ENCODE measurements around the gene ACTR1A.
"Not testable (repeated sequence)": the region's sequence is repeated elsewhere in the genome, so short reads cannot be mapped to it uniquely, and the experiment has no call there.

ACTR1A gene

GRCh38 chr10:102502337-102503151 lies at the start of gene ACTR1A:
TSS of gene ACTR1A (minus strand) at chr10:102502712. CDS start at chr10:102502647, 65 bp downstream.
- DNase-seq (ENCODE audit: low read depth), result peak; percentile 84

- no peak for DNase-seq (ENCODE audit: low read depth)
These were observed 48.2 kb upstream of the ACTR1A start for GRCh38 chr10:102550636-102551210.

DNA sequence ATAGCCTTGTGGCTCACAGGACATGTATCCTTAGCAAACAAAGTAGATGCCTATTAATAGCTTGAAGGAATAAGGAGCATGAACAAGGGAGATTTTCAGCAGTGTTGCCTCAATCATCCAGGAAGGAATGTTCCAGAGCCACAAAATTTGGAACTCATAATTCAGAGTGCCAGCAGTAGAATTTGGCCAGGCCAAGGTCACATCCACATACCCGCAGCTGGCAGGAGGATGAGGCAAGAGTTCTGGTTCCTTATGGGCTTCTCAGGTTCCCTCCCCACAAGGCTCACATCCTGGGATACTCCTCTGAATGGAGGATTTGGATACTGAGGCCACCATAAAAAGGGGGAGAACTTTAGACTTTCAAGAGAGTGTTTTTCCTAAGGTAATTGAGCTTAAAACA lies 47.0 kb upstream of the ACTR1A start:
- no peak for DNase-seq (ENCODE audit: low read depth)

DNA sequence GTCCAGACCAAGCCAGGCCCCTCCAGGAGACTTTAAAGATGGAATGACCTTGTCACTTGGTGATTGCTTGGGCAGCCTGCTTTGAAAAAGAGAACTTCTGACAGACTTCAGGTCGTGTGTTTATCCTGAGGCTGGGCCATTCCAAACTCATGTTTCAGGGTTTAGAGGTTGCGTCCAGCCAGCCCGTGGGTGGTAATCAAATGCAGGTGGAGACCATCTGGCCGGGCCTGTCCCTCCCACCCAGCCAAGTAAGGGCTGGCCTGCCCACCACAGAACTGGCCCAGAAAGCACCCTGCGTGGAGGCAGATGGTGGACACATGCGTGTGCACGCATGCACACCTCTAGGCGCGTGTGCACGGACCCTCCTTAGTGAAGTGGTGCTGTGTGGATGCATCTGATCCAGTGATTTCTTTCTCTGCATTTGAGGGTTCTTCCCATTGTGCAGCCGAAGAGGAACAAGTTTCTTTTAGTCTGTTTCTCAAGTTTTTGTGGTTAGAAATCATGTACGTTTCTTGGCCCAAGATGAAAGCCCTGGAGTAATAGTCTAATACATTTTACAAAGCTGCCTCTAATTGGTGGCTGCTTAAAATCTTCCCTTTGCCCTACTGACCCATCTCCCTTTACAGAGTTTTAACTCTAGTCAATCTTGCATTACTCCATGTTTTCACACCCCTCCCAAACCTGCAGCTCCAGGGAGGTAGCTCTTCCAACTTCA lies 44.3 kb upstream of the ACTR1A start:
- no peak for DNase-seq (ENCODE audit: low read depth)

- no peak for DNase-seq (ENCODE audit: low read depth)
These were observed 43.5 kb upstream of the ACTR1A start for GRCh38 chr10:102545997-102546396.

DNA sequence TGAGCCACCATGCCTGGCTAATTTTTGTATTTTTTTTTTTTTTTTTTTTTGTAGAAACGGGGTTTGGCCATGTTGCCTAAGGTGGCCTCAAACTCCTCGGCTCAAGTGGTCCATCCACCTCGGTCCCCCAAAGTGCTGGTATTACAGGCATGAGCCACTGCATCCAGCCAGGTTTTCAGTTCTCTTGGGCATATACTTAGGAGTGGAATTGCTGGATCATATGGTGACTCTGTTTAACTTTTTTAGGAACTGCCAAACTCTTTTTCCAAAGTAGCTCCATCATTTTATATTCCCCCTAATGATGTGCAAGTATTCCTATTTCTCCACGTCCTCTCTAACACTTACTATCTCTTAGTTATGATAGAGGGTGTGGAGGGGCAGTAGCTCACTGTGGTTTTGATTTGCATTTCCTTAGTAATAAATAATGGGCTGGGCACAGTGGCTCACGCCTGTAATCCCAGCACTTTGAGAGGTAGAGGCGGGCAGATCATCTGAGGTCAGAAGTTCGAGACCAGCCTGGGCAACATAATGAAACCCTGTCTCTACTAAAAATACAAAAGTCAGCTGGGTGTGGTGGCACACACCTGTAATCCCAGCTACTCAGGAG lies 42.9 kb upstream of the ACTR1A start:
- no peak for DNase-seq (ENCODE audit: low read depth)

DNA sequence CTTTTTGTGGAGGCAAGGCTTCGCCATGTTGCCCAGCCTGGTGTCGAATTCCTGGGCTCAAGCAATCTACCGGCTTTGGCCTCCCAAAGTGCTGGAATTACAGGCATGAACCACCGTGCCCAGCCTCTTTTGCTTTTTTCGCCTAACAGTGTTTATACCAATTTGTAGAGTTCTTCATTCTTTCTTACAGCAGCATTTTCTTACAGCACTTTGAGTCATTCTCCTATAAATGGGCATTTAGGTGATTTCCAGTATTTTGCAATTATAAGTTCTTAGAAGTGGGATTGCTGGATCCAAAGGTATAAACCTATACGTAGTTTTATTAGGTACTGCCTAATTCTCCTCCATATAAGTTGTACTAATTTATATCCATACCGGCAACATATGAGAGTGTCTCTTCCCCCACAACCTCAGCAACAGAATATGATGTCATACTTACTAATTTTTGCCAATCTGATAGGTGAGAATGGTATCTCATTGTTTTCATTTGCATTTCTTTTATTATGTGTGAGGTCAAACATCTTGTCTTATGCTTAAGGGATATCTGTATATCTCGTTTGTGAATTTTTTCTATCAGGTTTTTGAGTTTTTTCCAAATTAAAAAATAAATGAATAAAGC lies 40.4 kb upstream of the ACTR1A start:
- no peak for DNase-seq (ENCODE audit: low read depth)

GRCh38 chr10:102540023-102540422 lies 37.5 kb upstream of the ACTR1A start:
- no peak for DNase-seq (ENCODE audit: low read depth)

DNA sequence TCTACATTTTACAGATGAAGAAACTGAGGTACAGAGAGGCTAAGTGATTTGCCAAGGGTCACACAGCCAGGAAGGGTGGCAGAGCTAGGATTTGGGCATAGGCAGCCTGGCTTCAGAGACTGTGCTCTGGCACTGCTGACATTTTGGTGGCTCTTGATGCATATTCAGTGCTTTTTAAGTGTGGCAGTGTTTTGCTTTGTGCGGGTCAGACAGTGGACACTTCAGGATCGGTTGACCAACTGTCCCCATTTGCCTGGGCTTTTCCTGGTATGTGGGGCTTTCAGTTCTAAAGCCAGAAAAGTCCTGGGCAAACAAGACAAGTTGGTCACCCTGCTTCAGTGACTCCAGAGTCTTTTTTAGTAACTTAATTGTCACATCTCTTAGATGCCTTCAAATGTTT lies 36.3 kb upstream of the ACTR1A start:
- no peak for DNase-seq (ENCODE audit: low read depth)

DNA sequence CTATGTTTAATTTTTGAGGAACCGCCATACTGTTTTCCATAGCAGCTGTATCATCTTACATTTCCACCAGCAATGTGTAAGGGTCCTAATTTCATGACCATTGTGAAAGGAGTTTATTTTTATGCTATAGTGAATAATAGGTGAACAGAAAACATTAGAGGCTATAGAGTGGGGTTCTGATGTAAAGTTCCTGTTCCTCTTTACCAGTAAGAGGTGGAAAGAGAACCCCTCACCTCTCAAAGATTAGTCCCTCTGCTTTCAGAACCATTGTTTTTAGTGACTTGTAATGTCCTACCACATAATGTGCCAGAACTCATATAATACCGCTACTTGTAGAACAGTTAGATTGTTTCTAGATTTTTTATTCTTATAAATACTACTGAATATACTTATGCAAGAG lies 35.4 kb upstream of the ACTR1A start:
- no peak for DNase-seq (ENCODE audit: low read depth)

- DNase-seq (ENCODE audit: low read depth), result no peak
These were observed 34.9 kb upstream of the ACTR1A start for GRCh38 chr10:102537367-102537766.

DNA sequence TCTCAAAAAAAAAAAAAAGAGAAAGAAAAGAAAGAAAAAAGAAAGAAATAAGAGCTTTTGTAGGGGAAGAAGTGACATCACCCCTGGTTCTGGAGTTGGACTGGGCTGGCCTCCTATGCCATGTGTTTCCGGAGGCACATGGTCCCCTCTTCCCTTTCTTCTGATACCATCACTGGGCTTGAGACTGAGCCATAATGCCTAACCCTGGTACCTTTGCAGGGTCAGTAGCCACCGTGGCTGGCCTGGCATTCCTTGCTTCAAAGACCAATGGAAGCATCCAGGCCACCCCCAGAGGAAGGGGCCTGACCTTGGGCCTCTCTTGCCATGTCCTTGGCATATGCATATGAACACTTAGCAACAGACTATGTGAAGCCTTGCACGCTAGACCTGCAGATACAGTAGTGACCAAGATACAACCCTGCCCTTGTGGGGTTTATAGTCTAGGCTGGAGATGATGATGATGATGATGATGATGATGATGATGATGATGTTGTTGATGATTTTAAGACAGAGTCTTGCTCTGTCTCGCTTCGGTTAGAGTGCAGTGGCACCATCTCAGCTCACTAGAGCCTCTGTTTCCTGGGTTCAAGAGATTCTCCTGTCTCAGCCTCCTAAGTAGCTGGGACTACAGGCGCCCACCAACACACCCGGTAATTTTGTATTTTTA lies 33.1 kb upstream of the ACTR1A start:
- DNase-seq (ENCODE audit: low read depth), result no peak

DNA sequence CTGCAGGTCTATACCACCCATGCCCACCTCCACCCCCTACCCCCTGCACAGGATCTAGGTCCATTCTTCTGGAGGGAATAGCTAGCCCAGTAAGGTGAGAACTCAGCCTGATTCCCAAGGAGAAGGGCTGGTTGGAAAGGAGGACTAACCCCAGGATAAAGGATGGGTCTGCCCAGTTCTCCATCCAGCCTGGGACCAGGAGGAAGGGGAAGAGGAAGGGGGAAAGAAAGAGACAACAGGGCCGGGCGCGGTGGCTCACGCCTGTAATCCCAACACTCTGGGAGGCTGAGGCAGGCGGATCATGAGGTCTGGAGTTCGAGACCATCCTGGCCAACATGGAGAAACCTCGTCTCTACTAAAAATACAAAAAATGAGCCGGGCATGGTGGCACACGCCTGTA lies 32.5 kb upstream of the ACTR1A start:
- DNase-seq (ENCODE audit: low read depth), result not testable (repeated sequence)

- DNase-seq (ENCODE audit: low read depth), result no peak
These were observed 31.8 kb upstream of the ACTR1A start for GRCh38 chr10:102534333-102534732.

DNA sequence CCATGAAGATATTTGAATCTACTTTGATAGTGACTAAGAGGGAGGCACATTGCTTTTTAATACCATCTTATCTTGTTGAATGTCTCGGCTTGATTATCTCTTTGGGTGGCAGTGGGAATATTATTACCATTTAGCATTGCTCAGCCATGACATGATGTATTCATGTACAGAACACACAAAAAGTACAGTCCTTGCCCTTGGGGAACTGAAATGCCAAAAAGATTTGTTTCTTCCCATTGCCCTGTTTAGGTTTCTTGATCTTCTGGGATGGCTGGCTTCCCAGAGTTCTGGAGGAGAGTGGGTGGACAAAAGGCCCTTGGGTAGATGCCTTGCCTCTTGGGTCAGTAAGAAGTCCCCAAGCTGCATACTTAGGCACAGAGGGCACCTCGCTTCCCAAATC lies 25.0 kb upstream of the ACTR1A start:
- no peak for DNase-seq (ENCODE audit: low read depth)

DNA sequence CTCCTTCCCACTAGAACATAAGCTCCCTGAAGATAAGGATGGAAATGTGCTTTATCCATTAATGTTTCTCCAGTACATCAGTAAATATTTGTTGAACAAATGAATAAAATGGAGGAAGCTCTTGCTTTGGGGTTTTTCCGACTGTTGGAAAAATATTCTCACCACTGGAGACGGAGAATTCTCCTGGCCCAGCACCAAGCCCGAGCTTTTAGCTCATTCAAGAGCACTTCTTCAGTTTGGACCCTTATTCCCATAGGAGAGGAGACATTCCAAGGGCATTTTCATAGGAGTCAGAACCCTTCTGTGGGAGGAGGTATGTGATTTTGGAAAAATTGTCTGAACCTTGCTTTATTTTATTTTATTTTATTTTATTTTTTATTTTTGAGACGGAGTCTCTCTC lies 22.2 kb upstream of the ACTR1A start:
- DNase-seq (ENCODE audit: low read depth), result no peak

DNA sequence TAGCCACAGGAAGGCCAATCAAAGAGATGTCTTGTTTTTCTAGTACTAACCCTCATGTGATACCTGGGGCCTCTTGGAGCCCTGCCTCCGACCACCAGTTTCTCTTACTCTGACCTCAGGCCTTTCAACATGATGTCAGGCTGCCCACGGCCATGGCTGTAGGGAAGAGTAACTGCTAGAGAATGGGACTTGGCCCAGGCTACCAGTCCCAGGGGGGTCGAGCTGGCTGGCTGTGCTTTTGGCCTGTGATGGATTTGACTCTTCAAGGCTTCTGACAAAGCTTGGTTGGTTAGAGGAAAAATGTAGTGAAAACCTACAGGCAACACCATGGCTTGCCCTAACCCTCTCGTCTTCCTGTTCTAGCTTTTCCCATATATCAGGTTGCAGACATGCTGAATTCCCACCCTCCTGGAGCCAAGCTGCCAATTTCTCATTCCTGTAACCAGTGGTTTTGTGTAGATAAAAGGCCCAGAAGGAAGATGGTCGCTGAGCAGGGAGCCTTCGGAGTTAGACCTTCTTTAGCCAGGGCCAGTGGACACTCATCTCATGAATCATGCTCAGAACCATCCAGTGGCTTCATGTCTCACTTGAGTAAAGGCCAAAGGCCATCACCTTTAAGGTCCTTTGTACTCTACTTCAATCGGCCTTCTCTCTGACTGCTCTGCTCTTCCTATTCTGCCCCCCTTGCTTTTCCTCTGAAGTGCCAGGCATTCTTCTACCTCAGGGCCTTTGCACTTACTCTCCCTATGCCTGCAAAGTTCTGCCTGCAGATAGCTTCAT lies 20.9 kb upstream of the ACTR1A start:
- DNase-seq (ENCODE audit: low read depth), result no peak

DNA sequence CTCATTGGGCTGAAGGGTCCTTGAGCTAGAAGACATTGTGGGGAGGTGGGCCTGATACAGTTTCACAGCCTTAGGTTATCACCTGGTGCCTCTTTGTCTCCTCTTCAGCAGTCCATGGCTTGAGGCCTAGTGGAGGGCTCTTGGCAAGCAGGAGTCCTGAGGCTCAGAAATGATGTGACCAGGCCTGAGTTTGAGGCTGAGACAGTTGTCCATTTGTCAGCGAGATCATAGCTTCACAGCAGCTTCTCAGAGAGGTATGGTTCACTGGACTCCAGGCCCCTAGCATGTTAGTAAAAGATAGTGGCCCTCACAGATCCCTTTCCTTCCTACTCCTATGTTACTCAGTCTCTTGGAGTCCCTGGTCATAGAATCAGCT lies 20.4 kb upstream of the ACTR1A start:
- DNase-seq (ENCODE audit: low read depth), result no peak

DNA sequence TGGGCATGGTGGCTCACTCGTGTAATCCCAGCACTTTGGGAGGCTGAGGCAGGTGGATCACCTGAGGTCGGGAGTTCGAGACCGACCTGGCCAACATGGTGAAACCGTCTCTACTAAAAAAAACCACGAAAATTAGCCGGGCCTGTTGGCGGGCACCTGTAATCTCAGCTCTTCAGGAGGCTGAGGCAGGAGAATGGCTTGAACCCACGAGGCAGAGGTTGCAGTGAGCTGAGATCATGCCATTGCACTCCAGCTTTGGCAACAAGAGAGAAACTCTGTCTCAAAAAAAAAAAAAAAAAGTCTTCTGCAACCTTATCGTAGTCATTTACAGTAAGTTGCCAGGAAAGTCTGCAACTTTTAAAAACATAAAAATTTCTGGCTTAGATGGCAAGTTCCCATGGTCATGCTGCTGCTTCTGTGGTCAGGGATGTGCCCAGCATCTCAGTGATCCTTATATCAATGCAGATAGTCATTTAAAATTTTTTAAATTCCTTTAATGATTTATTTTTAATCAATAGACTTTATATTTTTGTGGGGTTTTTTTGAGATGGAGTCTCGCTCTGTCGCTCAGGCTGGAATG lies 16.8 kb upstream of the ACTR1A start:
- no peak for DNase-seq (ENCODE audit: low read depth)

GRCh38 chr10:102517553-102517952 lies 15.0 kb upstream of the ACTR1A start:
- no peak for DNase-seq (ENCODE audit: low read depth)

GRCh38 chr10:102515724-102516123 lies 13.2 kb upstream of the ACTR1A start:
- no peak for DNase-seq (ENCODE audit: low read depth)
